Aorta (tissue), 5 donors: ENCODE measurements around the gene OR9Q1. TPM values are rescaled to one million over a fixed set of nuclear protein-coding genes. Genes with fewer than 3 reads are reported as not detected.
A peak's percentile ranks its signal among the peaks of the same experiment; 100 is the strongest.

ENCODE experiments used
- ATAC-seq: fragments of 200-7000 bp; cut with Tn5 transposase; one replicate; pipeline ENCODE4 v1.9.1; 2022; ENCODE audit warnings: moderate library complexity; ENCODE audit not compliant: low FRiP score
- DNase-seq, 2 donors: peaks; one replicate each; pipeline ENCODE4 v3.0.0-alpha.2; 2020
- H3K27ac ChIP-seq, 2 donors: one replicate each; pipeline ENCODE4 v1.5.1; 2013; ENCODE audit warnings: low read length in 2 of 2, mild to moderate bottlenecking in 2 of 2, moderate library complexity in 2 of 2, control low read depth in 1 of 2, inconsistent platforms in 1 of 2, low read depth in 1 of 2
- H3K27me3 ChIP-seq, 2 donors: one replicate each; pipeline ENCODE4 v1.6.1; 2013; ENCODE audit warnings: control low read depth in 1 of 2, low read length in 1 of 2, mild to moderate bottlenecking in 1 of 2, moderate library complexity in 1 of 2; ENCODE audit not compliant: insufficient read depth in 2 of 2, control insufficient read depth in 1 of 2
- H3K36me3 ChIP-seq, 2 donors: one replicate each; pipeline ENCODE4 v1.6.1; 2013; ENCODE audit warnings: control low read depth in 1 of 2, low read length in 1 of 2, mild to moderate bottlenecking in 1 of 2; ENCODE audit not compliant: insufficient read depth in 2 of 2, control insufficient read depth in 1 of 2
- H3K4me1 ChIP-seq, 2 donors: one replicate each; pipeline ENCODE4 v1.6.1; 2013; ENCODE audit warnings: low read length in 2 of 2, control low read depth in 1 of 2, mild to moderate bottlenecking in 1 of 2, moderate library complexity in 1 of 2; ENCODE audit not compliant: insufficient read depth in 2 of 2, control insufficient read depth in 1 of 2
- H3K4me3 ChIP-seq, 2 donors: one replicate each; pipeline ENCODE4 v1.5.1; 2013; ENCODE audit warnings: low read length in 2 of 2, control low read depth in 1 of 2, mild to moderate bottlenecking in 1 of 2
- H3K9me3 ChIP-seq: one replicate; pipeline ENCODE4 v1.6.1; 2013; ENCODE audit warnings: mild to moderate bottlenecking, low read length; ENCODE audit not compliant: control insufficient read depth
- WGBS, 2 donors: extraction: QIAGEN DNeasy Blood & Tissue Kit; methylation state at CpG; one replicate each; pipeline ENCODE4 v1.1.7; 2013; 5-methylcytosine and 5-hydroxymethylcytosine counted together
- intact Hi-C, 2 donors: fragments of 100-400 bp; cut with DNase I; formaldehyde crosslinking; loops; one replicate each; pipeline versions ENCODE4 v1.14.2 to v1.15.0; 2022
- long read RNA-seq, 2 donors: library from polyadenylated mRNA; unstranded; transcript quantifications; one replicate each; pipeline ENCODE4 v2.0.0, GENCODE V29; 2020 to 2021
- polyA plus RNA-seq, 2 donors: library from polyadenylated mRNA; stranded (reverse); fragments of 200-250 nt; gene quantifications; one replicate each; pipeline ENCODE4 v1.2.3, GENCODE V29; 2013
- total RNA-seq, 2 donors: library from RNA; stranded (reverse); fragmentation: NEBNext Ultra II Directional; extraction: Animal tissue kit (Norgen Biotek cat#: 25700); gene quantifications; one replicate each; pipeline ENCODE4 v1.2.1, GENCODE V29; 2021
- donor health status: healthy with polysubstance abuse.
- donor health status: Bipolar disorder and iron deficiency.
- donor health status: DM: no; HTN: no; CAD: no.
- donor health status: DM: no; HTN: no; CAD: no.
- donor health status: DM: yes; HTN: yes; CAD: no.

The OR9Q1 gene, protein sequence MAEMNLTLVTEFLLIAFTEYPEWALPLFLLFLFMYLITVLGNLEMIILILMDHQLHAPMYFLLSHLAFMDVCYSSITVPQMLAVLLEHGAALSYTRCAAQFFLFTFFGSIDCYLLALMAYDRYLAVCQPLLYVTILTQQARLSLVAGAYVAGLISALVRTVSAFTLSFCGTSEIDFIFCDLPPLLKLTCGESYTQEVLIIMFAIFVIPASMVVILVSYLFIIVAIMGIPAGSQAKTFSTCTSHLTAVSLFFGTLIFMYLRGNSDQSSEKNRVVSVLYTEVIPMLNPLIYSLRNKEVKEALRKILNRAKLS
- total RNA-seq (not detected), polyA plus RNA-seq (not detected)
- long read RNA-seq, donor 1: 0 reads
- long read RNA-seq, donor 2: 0 reads

DNA sequence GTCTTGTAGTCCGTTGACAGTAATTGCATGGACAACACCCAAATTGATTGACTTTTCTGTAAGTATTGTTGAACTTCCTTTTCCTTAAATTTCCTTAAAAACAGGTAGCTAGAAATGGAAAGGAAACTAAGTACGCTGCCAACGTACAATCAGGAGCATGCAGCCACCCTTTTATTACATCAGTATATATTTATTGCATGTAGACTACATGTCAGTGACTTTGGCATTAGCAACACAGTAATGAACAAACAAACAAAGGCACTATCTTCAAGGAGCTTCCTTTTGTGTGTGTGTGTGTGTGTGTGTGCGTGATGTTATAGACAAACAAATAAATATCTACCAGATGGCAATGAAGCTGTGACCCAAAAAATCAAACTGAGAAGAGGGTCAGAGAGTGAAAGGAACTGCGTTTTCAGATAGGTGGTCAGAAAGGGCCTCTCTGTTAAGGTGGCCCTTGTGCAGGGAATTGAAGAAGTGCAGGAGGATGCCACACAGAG is at the start of gene OR9Q1:
TSS of gene OR9Q1 (plus strand) at position 447 of the 497 bp plus-strand sequence. CDS start 155,564 bp downstream, outside the sequence.
- H3K27me3 ChIP-seq: no peaks in the 10 kb centered on the region
- no peak for DNase-seq
- peak within 1 kb of the TSS; percentile 31 to 71 for H3K27ac ChIP-seq
- intact Hi-C loops: no loop called here
- no peaks in the 10 kb centered on the region for H3K36me3 ChIP-seq
- H3K4me3 ChIP-seq: no peak within 1 kb of the TSS
- H3K4me1 ChIP-seq: peaks cover 0 to under 1% of the 10 kb centered on the region in 2 donors
- WGBS, 2 donors: 93 to 94% methylated on average over 5 of the region's 5 CpGs
- H3K9me3 ChIP-seq: no peaks in the 10 kb centered on the region
- no peak for ATAC-seq

DNA sequence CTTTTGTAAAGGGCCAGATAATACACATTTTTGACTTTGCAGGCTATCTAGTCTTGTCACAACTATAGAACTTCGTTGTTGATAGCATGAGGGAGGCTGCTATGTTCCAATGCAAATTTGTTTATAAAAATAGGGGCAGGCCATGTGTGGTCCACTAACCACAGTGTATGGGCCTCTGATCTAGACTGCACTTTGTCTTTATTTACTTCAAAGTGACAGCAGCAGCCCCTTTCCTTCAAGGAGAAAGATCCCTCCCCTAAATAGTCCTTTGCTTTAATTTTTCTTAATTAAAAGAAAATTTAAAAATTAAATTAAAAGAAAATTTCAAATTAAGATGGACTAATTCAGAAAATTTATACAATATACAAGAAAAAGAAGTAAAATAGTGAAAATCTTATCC is 49.5 kb upstream of the OR9Q1 start:
- WGBS, 2 donors: 72 to 77% methylated on average over 1 of the region's 1 CpG
- DNase-seq (no peak), ATAC-seq (no peak)
- Histone ChIP-seq H3K9me3 (no peaks in the 10 kb centered on the region), H3K36me3 (no peaks in the 10 kb centered on the region), H3K4me3 (no peak overlapping the region), H3K4me1 (no peaks in the 10 kb centered on the region), H3K27me3 (no peaks in the 10 kb centered on the region), H3K27ac (no peak overlapping the region)
- intact Hi-C loops: no loop called here

DNA sequence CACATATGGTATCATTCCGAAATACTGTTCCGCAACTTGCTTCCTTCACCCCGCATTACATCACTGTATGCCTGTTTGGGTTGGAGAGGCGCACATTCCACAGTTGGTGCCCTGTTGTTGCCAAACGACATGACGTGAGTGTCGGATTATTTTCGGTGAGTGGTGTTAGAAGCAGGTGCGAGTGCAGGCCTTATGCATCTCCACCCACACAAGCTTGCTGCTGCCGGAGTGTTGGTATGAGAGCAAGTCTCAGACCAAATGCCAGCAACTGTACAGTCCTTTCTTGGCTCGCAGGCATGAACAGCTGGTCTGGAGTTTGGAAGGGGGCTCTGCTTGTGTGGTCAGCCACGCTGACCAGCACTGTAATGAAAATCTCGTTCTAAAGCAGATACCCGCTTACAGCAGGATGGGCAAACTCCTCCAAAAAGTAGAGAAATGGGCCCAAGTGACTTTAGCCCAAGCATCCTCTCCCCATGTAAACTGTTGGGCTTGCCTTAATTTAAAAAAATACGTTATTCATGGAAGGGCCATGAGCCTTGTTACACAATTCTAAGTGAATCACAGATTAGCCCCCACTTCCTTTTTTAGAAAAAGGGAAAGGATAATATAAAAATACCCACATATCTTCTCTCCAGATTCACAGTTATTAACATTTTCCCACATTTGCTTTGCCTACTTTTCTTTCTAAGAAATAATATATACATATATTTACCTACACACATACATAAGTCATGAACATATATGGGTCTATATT is 48.7 kb upstream of the OR9Q1 start:
- Histone ChIP-seq H3K4me3 (no peak overlapping the region), H3K36me3 (no peaks in the 10 kb centered on the region), H3K4me1 (no peaks in the 10 kb centered on the region), H3K27ac (no peak overlapping the region), H3K9me3 (no peaks in the 10 kb centered on the region), H3K27me3 (no peaks in the 10 kb centered on the region)
- no peak for DNase-seq
- ATAC-seq: no peak
- 68 to 73% methylated on average over 15 of the region's 15 CpGs for WGBS, 2 donors
- intact Hi-C loops: no loop called here

DNA sequence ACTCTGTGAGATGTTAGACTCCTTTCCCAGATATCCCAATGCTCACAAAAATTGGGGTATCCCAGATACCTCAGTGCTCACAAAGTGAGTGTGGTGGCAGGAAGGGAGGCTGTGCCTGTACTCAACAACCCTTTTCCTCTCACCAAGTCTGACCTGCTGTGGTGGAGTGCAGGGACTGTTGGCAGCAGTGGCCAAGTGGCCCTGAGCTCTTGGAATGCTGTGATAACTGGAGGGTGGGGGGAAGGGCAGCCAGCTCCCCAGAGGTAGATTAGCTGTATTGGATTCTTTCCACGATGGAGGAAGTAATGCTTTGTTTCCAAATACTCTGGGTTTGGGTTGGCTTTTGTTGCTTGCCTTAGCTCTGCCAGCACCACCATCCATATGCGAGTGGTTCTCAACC is 46.0 kb upstream of the OR9Q1 start:
- ATAC-seq (no peak), DNase-seq (no peak)
- 3 to 8% methylated on average over 2 of the region's 2 CpGs for WGBS, 2 donors
- H3K4me1 ChIP-seq: no peaks in the 10 kb centered on the region
- no peak overlapping the region for H3K4me3 ChIP-seq
- H3K27me3 ChIP-seq: no peaks in the 10 kb centered on the region
- no peaks in the 10 kb centered on the region for H3K9me3 ChIP-seq
- no peak overlapping the region for H3K27ac ChIP-seq
- intact Hi-C loops: no loop called here
- no peaks in the 10 kb centered on the region for H3K36me3 ChIP-seq

DNA sequence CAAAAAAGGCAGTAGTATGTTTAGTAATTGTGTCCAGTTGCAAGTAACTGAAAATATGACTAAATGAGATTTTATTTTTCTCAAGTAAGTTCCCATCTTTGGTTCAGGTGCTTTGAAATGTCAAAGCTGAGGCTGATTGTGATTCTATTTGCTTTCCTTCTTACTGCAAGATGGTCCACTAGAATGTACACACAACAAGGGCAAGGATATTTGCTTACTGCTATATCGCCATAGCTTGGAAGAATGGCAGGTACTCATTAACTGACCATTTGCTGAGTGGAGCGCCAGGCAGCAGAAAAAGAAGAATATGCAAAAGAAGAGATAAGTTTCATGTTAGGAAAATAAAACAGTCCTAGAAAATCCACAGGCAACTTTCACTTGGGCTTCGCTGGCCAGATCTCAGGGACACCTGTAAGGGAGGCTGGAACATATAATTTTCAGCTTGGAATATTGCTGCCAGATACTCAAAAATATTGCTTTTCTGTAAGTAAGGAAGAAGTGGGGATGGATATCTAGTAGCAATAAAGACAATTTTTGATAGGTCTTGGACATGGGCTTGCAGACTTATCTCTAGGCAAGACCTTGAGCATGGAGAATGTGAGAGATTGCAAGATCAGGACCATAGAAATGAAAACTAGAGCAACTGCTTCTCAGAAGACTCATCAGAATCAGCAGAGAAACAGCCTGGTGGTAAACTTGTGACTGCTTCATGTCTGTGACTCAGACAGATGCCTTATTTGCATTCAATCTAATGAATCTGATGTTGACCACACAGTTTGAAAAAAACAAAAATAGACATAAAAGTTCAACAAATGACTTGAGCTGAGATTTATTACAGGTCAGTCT is 44.8 kb upstream of the OR9Q1 start:
- intact Hi-C loops: no loop called here
- no peak for ATAC-seq
- no peaks in the 10 kb centered on the region for H3K36me3 ChIP-seq

DNA sequence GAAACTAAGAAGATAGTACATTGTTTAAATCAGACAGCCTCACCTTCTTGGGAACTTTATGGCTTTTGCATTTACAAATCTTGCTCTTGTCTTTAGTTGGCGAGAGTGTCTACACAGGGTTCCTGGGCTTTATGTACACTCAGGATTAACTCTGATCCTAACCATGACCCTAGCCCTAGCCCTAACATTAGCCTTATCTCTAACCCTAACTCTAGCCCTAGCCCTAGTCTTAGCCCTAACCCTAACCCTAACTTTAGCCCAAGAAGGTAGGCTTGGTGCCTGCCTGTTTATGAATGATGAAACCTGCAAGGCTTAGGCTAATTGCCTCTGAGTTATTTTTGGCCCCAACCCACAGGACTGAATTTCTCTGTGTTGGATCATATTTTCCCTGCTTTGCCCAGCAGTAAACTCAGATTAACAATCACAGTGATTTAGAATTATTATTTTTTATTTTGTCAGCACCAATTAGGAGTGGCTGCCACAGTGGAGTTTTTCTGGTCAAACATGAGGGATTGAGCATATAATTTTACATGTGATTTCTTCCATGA is 44.1 kb upstream of the OR9Q1 start:
- intact Hi-C loops: no loop called here
- no peaks in the 10 kb centered on the region for H3K9me3 ChIP-seq
- peaks cover 1 to 3% of the 10 kb centered on the region in 2 donors for H3K4me1 ChIP-seq
- 92 to 95% methylated on average over 1 of the region's 1 CpG for WGBS, 2 donors
- no peak for DNase-seq
- H3K4me3 ChIP-seq: no peak overlapping the region
- no peaks in the 10 kb centered on the region for H3K27me3 ChIP-seq
- ATAC-seq: no peak
- H3K36me3 ChIP-seq: no peaks in the 10 kb centered on the region
- no peak overlapping the region for H3K27ac ChIP-seq

More for the DNA sequence above, 44.8 kb upstream of the OR9Q1 start:
- Histone ChIP-seq H3K9me3 (no peaks in the 10 kb centered on the region), H3K27ac (no peak overlapping the region), H3K27me3 (no peaks in the 10 kb centered on the region), H3K4me3 (no peak overlapping the region), H3K4me1 (peaks cover 1 to 3% of the 10 kb centered on the region in 2 donors)
- no peak for DNase-seq
- WGBS, 2 donors: 97 to 98% methylated on average over 3 of the region's 3 CpGs

DNA sequence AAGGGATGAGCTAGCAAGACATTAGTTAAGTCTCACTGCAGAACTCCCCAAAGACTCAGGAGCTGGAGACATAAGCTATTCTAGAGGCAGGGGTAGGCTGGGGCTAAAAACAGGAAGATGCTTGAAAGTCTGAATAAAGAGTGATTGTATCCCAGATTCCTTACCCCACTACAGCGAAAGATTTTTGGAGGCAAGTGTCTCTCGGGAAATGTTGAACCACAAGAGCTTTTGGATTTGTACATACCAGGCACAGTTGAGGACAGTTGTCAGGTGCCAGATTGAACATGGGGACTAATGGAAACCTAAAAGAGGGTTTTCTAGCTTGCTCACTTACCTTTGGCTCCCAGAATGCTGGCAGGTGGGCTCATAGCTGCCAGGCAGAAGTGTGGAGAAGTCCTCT is 43.5 kb upstream of the OR9Q1 start:
- Histone ChIP-seq H3K27me3 (no peaks in the 10 kb centered on the region), H3K4me3 (no peak overlapping the region), H3K36me3 (no peaks in the 10 kb centered on the region), H3K9me3 (no peaks in the 10 kb centered on the region), H3K4me1 (peaks cover 1 to 3% of the 10 kb centered on the region in 2 donors), H3K27ac (no peak overlapping the region)
- no peak for DNase-seq
- no peak for ATAC-seq
- WGBS, 2 donors: 39 to 57% methylated on average over 2 of the region's 2 CpGs
- intact Hi-C loops: no loop called here

DNA sequence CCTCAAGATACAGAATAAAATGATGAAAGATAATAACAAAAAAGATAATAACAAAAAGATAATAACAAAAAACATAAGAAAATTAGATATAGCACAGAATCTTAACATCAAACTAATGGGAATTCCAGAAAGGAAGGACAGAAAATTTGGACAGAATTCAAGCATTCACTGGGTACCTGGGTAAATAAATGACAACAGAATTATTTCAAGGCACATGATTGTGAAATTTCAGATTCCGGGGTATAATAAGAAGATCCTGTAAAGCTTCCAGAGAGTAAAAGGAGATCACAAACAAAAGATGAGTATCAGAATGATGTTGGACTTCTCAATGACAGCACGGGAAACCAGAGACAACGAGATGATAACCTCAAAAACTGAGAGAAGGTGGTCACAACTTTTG is 42.1 kb upstream of the OR9Q1 start:
- intact Hi-C loops: no loop called here
- H3K27ac ChIP-seq: no peak overlapping the region
- H3K4me3 ChIP-seq: no peak overlapping the region
- H3K4me1 ChIP-seq: peaks cover 1 to 3% of the 10 kb centered on the region in 2 donors
- H3K27me3 ChIP-seq: no peaks in the 10 kb centered on the region
- no peaks in the 10 kb centered on the region for H3K36me3 ChIP-seq
- WGBS, 2 donors: 95 to 97% methylated on average over 3 of the region's 3 CpGs
- no peaks in the 10 kb centered on the region for H3K9me3 ChIP-seq
- ATAC-seq: no peak
- DNase-seq: no peak
